Measurements from ENCODE around the gene MT1B. TPM values are rescaled to one million over a fixed set of nuclear protein-coding genes. Genes with fewer than 3 reads are reported as not detected.
A peak's percentile ranks its signal among the peaks of the same experiment; 100 is the strongest.

MT1B gene
- polyA plus RNA-seq, 1 of the 3 experiments (the other 2 are of a cell fraction): not detected

DNA sequence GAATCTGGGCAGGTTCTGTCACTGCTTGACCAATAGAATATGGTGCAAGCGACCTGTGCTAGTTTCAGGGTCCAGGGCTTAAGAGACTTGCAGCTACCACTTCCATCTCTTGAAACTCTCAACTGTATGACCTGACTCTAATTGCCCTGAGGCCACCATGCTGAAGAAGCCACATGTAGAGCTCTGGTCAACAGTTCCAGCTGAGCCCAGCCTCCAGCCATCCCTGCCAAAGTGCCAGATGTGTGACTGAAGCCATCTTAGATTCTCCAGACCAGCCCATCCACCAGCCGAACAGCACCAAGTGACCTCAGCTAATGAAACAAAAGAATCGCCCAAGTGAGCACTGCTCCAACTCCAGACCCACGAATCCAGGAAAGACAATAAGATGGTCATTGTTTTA lies 46.7 kb upstream of the MT1B start:
- Histone ChIP-seq H2AFZ (ENCODE audit: low read depth) (no peak overlapping the region), H3K4me2 (no peak overlapping the region), H3K27me3 (ENCODE audit: insufficient read depth) (no peaks in the 10 kb centered on the region), H3K4me1 (ENCODE audit: control insufficient read depth in 1 of 2, insufficient read depth in 2 of 2, low read depth in 1 of 2, low read length in 1 of 2) (peaks cover 20 to 32% of the 10 kb centered on the region in 2 experiments; a peak in 3 of 4 replicates), H3F3A (replicated peaks; ENCODE audit: insufficient read depth) (peaks cover 46% of the 10 kb centered on the region), H4K20me1 (ENCODE audit: insufficient read depth) (no peaks in the 10 kb centered on the region; the same call in 1 of the 2 replicates), H3K9me2 (no peaks in the 10 kb centered on the region), H3K36me3 (replicated peaks in 1 of 2; ENCODE audit: control insufficient read depth in 1 of 2, insufficient read depth in 2 of 2, low read length in 1 of 2) (no peaks in the 10 kb centered on the region), H3K27ac (ENCODE audit: low read depth in 2 of 2, low read length in 1 of 2) (0 out of 4 replicates have a peak overlapping the region, but pooled peaks of 1 of the 2 experiments have one; percentile 96), H3K9ac (no peak overlapping the region), H3K9me3 (no peaks in the 10 kb centered on the region), H3K79me2 (ENCODE audit: insufficient read depth) (peaks cover 13% of the 10 kb centered on the region), H3K4me3 (ENCODE audit: low read depth in 2 of 2, low read length in 1 of 2) (no peak overlapping the region)
- CTCF ChIA-PET: interaction anchor here (0.6 to 8.2 kb wide), 8 partner anchors 14 to 535 kb away, joined by 3 to 138 read pairs (median 4); no protein-coding TSS in a partner anchor
- no peak for DNase-seq
- 97% methylated on average over 4 of the region's 4 CpGs for WGBS (ENCODE audit: low lambda C conversion rate)
- TF ChIP-seq, protein P1, sequence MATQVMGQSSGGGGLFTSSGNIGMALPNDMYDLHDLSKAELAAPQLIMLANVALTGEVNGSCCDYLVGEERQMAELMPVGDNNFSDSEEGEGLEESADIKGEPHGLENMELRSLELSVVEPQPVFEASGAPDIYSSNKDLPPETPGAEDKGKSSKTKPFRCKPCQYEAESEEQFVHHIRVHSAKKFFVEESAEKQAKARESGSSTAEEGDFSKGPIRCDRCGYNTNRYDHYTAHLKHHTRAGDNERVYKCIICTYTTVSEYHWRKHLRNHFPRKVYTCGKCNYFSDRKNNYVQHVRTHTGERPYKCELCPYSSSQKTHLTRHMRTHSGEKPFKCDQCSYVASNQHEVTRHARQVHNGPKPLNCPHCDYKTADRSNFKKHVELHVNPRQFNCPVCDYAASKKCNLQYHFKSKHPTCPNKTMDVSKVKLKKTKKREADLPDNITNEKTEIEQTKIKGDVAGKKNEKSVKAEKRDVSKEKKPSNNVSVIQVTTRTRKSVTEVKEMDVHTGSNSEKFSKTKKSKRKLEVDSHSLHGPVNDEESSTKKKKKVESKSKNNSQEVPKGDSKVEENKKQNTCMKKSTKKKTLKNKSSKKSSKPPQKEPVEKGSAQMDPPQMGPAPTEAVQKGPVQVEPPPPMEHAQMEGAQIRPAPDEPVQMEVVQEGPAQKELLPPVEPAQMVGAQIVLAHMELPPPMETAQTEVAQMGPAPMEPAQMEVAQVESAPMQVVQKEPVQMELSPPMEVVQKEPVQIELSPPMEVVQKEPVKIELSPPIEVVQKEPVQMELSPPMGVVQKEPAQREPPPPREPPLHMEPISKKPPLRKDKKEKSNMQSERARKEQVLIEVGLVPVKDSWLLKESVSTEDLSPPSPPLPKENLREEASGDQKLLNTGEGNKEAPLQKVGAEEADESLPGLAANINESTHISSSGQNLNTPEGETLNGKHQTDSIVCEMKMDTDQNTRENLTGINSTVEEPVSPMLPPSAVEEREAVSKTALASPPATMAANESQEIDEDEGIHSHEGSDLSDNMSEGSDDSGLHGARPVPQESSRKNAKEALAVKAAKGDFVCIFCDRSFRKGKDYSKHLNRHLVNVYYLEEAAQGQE (IDR thresholded peaks at IDR 0.05; ENCODE audit: low read depth, low read length): no peak
- TF ChIP-seq, protein P2, sequence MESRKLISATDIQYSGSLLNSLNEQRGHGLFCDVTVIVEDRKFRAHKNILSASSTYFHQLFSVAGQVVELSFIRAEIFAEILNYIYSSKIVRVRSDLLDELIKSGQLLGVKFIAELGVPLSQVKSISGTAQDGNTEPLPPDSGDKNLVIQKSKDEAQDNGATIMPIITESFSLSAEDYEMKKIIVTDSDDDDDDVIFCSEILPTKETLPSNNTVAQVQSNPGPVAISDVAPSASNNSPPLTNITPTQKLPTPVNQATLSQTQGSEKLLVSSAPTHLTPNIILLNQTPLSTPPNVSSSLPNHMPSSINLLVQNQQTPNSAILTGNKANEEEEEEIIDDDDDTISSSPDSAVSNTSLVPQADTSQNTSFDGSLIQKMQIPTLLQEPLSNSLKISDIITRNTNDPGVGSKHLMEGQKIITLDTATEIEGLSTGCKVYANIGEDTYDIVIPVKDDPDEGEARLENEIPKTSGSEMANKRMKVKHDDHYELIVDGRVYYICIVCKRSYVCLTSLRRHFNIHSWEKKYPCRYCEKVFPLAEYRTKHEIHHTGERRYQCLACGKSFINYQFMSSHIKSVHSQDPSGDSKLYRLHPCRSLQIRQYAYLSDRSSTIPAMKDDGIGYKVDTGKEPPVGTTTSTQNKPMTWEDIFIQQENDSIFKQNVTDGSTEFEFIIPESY (IDR thresholded peaks at IDR 0.05; ENCODE audit: borderline replicate concordance, low read depth): no peak
- TF ChIP-seq FOXJ3 (CRISPR knock-in tag; IDR thresholded peaks at IDR 0.05) (no peak), MXI1 (IDR thresholded peaks at IDR 0.05; ENCODE audit: low read depth, low read length) (no peak), NRF1 (IDR thresholded peaks at IDR 0.05; ENCODE audit: low read depth, low read length) (no peak), JUND (IDR thresholded peaks at IDR 0.05) (no peak), RAD21 (IDR thresholded peaks at IDR 0.05; ENCODE audit: low read length) (no peak), TAF1 (IDR thresholded peaks at IDR 0.05; ENCODE audit: borderline replicate concordance, low read depth, low read length) (no peak), YY1 (IDR thresholded peaks at IDR 0.05; ENCODE audit: low read depth) (no peak), ELF1 (IDR thresholded peaks at IDR 0.05) (no peak), EZH2phosphoT487 (IDR thresholded peaks at IDR 0.05; ENCODE audit: borderline replicate concordance, low read depth) (no peak), TEAD4 (IDR thresholded peaks at IDR 0.05; ENCODE audit: borderline replicate concordance, insufficient read depth) (no peak), GATA2 (CRISPR knock-in tag; IDR thresholded peaks at IDR 0.05) (no peak)
- TF ChIP-seq, protein P3, sequence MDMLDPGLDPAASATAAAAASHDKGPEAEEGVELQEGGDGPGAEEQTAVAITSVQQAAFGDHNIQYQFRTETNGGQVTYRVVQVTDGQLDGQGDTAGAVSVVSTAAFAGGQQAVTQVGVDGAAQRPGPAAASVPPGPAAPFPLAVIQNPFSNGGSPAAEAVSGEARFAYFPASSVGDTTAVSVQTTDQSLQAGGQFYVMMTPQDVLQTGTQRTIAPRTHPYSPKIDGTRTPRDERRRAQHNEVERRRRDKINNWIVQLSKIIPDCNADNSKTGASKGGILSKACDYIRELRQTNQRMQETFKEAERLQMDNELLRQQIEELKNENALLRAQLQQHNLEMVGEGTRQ (IDR thresholded peaks at IDR 0.05; ENCODE audit: borderline replicate concordance, low read depth, low read length): no peak
- TF ChIP-seq, protein P4, sequence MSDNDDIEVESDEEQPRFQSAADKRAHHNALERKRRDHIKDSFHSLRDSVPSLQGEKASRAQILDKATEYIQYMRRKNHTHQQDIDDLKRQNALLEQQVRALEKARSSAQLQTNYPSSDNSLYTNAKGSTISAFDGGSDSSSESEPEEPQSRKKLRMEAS (IDR thresholded peaks at IDR 0.05; ENCODE audit: low read depth): no peak
- TF ChIP-seq, protein P5, sequence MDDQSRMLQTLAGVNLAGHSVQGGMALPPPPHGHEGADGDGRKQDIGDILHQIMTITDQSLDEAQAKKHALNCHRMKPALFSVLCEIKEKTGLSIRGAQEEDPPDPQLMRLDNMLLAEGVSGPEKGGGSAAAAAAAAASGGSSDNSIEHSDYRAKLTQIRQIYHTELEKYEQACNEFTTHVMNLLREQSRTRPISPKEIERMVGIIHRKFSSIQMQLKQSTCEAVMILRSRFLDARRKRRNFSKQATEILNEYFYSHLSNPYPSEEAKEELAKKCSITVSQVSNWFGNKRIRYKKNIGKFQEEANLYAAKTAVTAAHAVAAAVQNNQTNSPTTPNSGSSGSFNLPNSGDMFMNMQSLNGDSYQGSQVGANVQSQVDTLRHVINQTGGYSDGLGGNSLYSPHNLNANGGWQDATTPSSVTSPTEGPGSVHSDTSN (IDR thresholded peaks at IDR 0.05): no peak
- TF ChIP-seq, protein P6, sequence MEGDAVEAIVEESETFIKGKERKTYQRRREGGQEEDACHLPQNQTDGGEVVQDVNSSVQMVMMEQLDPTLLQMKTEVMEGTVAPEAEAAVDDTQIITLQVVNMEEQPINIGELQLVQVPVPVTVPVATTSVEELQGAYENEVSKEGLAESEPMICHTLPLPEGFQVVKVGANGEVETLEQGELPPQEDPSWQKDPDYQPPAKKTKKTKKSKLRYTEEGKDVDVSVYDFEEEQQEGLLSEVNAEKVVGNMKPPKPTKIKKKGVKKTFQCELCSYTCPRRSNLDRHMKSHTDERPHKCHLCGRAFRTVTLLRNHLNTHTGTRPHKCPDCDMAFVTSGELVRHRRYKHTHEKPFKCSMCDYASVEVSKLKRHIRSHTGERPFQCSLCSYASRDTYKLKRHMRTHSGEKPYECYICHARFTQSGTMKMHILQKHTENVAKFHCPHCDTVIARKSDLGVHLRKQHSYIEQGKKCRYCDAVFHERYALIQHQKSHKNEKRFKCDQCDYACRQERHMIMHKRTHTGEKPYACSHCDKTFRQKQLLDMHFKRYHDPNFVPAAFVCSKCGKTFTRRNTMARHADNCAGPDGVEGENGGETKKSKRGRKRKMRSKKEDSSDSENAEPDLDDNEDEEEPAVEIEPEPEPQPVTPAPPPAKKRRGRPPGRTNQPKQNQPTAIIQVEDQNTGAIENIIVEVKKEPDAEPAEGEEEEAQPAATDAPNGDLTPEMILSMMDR (IDR thresholded peaks at IDR 0.05): no peak
- POLR2A ChIA-PET: no interaction called here
